Fibroblast of lung (primary cell): Measurements from ENCODE around the gene CMSS1. TPM values are rescaled to one million over a fixed set of nuclear protein-coding genes. Genes with fewer than 3 reads are reported as not detected.
A peak's percentile ranks its signal among the peaks of the same experiment; 100 is the strongest.

Experiments
- DNase-seq, 2 donors: peaks; one replicate each; pipeline versions ENCODE4 v3.0.0 to v3.0.0-alpha.2; 2010; ENCODE audit warnings: low read depth in 2 of 2
- H2AFZ ChIP-seq: 2 replicates; pipeline ENCODE4 v1.5.1; 2012; ENCODE audit warnings: low read length, control low read depth, inconsistent platforms
- H3K27ac ChIP-seq: 2 replicates; pipeline ENCODE4 v1.5.1; 2011; ENCODE audit warnings: low read length, control low read depth; ENCODE audit not compliant: insufficient read depth
- H3K27me3 ChIP-seq: 2 replicates; pipeline ENCODE4 v1.5.1; 2011; ENCODE audit warnings: mild to moderate bottlenecking, low read length; ENCODE audit not compliant: control insufficient read depth, insufficient read depth
- H3K36me3 ChIP-seq: 2 replicates; pipeline ENCODE4 v1.5.1; 2011; ENCODE audit warnings: low read length; ENCODE audit not compliant: control insufficient read depth, insufficient read depth
- H3K4me1 ChIP-seq: 2 replicates; pipeline ENCODE4 v1.5.1; 2011; ENCODE audit warnings: low read length; ENCODE audit not compliant: control insufficient read depth, insufficient read depth; ENCODE audit errors: extremely low read depth
- H3K4me2 ChIP-seq: 2 replicates; pipeline ENCODE4 v1.5.1; 2011; ENCODE audit warnings: low read length, control low read depth; ENCODE audit not compliant: insufficient read depth; ENCODE audit errors: extremely low read depth
- H3K4me3 ChIP-seq, 4 experiments: fragments of 200-600 bp in 1 of 4; sonication (generic) in 1 of 4; replicated peaks in 1 of 4; 2 replicates each; pipeline ENCODE4 v1.5.1; 2011 to 2016; ENCODE audit warnings: low read length in 4 of 4, low read depth in 3 of 4, mild to moderate bottlenecking in 3 of 4, control low read depth in 2 of 4, inconsistent platforms in 1 of 4, mixed read lengths in 1 of 4; ENCODE audit not compliant: insufficient read depth in 1 of 4; ENCODE audit errors: control extremely low read depth in 1 of 4
- H3K79me2 ChIP-seq: 2 replicates; pipeline ENCODE4 v1.5.1; 2012; ENCODE audit warnings: mild to moderate bottlenecking, low read length, inconsistent platforms; ENCODE audit not compliant: control insufficient read depth, insufficient read depth
- H3K9ac ChIP-seq: 2 replicates; pipeline ENCODE4 v1.5.1; 2011; ENCODE audit warnings: mild to moderate bottlenecking, low read length, control low read depth; ENCODE audit not compliant: insufficient read depth
- H3K9me3 ChIP-seq: 2 replicates; pipeline ENCODE4 v1.5.1; 2012; ENCODE audit warnings: low read depth, low read length; ENCODE audit not compliant: control insufficient read depth, insufficient read depth
- H4K20me1 ChIP-seq: 2 replicates; pipeline ENCODE4 v1.5.1; 2011; ENCODE audit warnings: low read length; ENCODE audit not compliant: control insufficient read depth, insufficient read depth; ENCODE audit errors: extremely low read depth
- EZH2 ChIP-seq: IDR thresholded peaks from 2 replicates; pipeline ENCODE4 v1.5.1; 2012; ENCODE audit warnings: low read length, control low read depth, mild to moderate bottlenecking; ENCODE audit errors: missing control alignments
- polyA plus RNA-seq, 2 donors: library from polyadenylated mRNA; depleted of rRNA in 1 of 2; stranded (reverse) in 1 of 2; unstranded in 1 of 2; fragments of >200 nt; gene quantifications; 2 replicates each; pipeline ENCODE4 v1.2.1, GENCODE V29; 2011 to 2012; ENCODE audit warnings: missing spikeins in 1 of 2
- total RNA-seq: library from RNA; depleted of rRNA; stranded (reverse); fragments of >200 nt; gene quantifications from 2 replicates; pipeline ENCODE4 v1.2.1, GENCODE V29; 2014
- TF ChIP-seq, protein P1 (sequence below), 2 donors: IDR thresholded peaks in 1 of 2; conservative IDR thresholded peaks in 1 of 2; 1 replicate in 1 of 2; 2 replicates in 1 of 2; pipeline ENCODE4 v1.5.1; 2011 to 2012; ENCODE audit warnings: low read length in 2 of 2, control low read depth in 1 of 2, inconsistent platforms in 1 of 2, low read depth in 1 of 2, mild to moderate bottlenecking in 1 of 2

CMSS1 gene
- total and polyA plus RNA-seq, 2 donors (not counting 1 experiment from before 2014, with no cell fraction given), result 6.9 to 13.2 TPM

- Histone ChIP-seq H4K20me1 (no peaks in the 10 kb centered on the region), H3K9me3 (no peaks in the 10 kb centered on the region), H3K79me2 (no peaks in the 10 kb centered on the region), H3K9ac (no peak overlapping the region), H3K27me3 (no peaks in the 10 kb centered on the region), H3K36me3 (no peaks in the 10 kb centered on the region), H3K4me3 (no peak overlapping the region), H3K4me2 (no peak overlapping the region), H2AFZ (no peak overlapping the region), H3K27ac (no peak overlapping the region), H3K4me1 (peaks cover 5% of the 10 kb centered on the region)
- no peak for TF ChIP-seq EZH2
- TF ChIP-seq, protein P1, sequence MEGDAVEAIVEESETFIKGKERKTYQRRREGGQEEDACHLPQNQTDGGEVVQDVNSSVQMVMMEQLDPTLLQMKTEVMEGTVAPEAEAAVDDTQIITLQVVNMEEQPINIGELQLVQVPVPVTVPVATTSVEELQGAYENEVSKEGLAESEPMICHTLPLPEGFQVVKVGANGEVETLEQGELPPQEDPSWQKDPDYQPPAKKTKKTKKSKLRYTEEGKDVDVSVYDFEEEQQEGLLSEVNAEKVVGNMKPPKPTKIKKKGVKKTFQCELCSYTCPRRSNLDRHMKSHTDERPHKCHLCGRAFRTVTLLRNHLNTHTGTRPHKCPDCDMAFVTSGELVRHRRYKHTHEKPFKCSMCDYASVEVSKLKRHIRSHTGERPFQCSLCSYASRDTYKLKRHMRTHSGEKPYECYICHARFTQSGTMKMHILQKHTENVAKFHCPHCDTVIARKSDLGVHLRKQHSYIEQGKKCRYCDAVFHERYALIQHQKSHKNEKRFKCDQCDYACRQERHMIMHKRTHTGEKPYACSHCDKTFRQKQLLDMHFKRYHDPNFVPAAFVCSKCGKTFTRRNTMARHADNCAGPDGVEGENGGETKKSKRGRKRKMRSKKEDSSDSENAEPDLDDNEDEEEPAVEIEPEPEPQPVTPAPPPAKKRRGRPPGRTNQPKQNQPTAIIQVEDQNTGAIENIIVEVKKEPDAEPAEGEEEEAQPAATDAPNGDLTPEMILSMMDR (conservative IDR thresholded peaks at IDR 0.05 in 1 of 2, IDR thresholded peaks at IDR 0.05 in 1 of 2; ENCODE audit: low read depth in 1 of 2, low read length in 2 of 2), result no peak
- DNase-seq, result no peak
Measured at GRCh38 chr3:99948467-99949089, 130.9 kb downstream of the CMSS1 start.

DNA sequence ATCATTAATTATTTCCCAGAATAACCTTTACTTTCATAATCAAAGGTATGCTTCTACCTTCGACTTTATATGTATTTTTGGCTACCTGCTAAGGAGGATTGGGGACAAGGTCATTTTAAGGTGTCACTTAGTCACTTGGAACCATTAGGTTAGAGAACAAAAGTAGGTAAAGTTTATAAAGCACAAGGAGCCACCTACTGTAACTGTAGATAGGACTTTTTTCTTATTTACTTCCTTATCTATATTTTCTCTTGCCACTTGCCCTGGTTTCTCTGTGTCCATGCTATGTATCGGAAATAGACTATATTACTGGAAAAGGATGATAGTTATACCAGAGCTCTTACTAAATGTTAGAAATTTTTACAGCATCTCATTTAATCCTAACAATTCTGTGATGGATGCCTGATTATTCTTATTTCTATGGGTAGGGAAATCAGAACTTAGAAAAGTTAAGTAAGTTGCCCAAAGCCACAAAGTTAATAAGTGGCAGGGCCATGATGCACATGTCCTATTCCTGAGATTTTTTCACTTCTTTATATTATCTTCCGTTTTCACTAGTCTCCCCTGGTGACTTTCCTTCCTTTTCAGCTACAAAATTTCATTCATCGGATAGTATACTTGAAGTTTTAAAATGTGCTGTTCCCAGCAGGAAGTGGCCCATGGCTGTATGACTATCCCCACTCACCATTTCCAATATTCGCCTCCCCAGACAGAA lies 132.5 kb downstream of the CMSS1 start:
- no peaks in the 10 kb centered on the region for H3K27me3 ChIP-seq
- no peak for DNase-seq
- no peaks in the 10 kb centered on the region for H3K36me3 ChIP-seq
- no peak overlapping the region for H3K27ac ChIP-seq
- TF ChIP-seq EZH2, result no peak
- TF ChIP-seq, protein P1 (conservative IDR thresholded peaks at IDR 0.05 in 1 of 2, IDR thresholded peaks at IDR 0.05 in 1 of 2; ENCODE audit: low read depth in 1 of 2, low read length in 2 of 2), result no peak
- no peak overlapping the region for H3K4me3 ChIP-seq
- no peak overlapping the region for H2AFZ ChIP-seq
- no peaks in the 10 kb centered on the region for H3K79me2 ChIP-seq
- no peaks in the 10 kb centered on the region for H3K9me3 ChIP-seq
- no peak overlapping the region for H3K9ac ChIP-seq
- H3K4me2 ChIP-seq, result no peak overlapping the region
- H4K20me1 ChIP-seq, result no peaks in the 10 kb centered on the region
- peaks cover 5% of the 10 kb centered on the region for H3K4me1 ChIP-seq

GRCh38 chr3:99950921-99951320 lies 133.3 kb downstream of the CMSS1 start:
- Histone ChIP-seq H3K27ac (no peak overlapping the region), H3K4me2 (no peak overlapping the region), H3K79me2 (no peaks in the 10 kb centered on the region), H3K27me3 (no peaks in the 10 kb centered on the region), H2AFZ (no peak overlapping the region), H3K4me1 (peaks cover 5% of the 10 kb centered on the region), H3K4me3 (no peak overlapping the region), H3K9ac (no peak overlapping the region), H3K9me3 (no peaks in the 10 kb centered on the region), H3K36me3 (no peaks in the 10 kb centered on the region), H4K20me1 (no peaks in the 10 kb centered on the region)
- DNase-seq, result peak in 1 of 2 donors; percentile 36
- TF ChIP-seq, protein P1 (conservative IDR thresholded peaks at IDR 0.05 in 1 of 2, IDR thresholded peaks at IDR 0.05 in 1 of 2; ENCODE audit: low read depth in 1 of 2, low read length in 2 of 2), result no peak
- no peak for TF ChIP-seq EZH2
